ENCODE data around the gene NOTCH4. TPM values are rescaled to one million over a fixed set of nuclear protein-coding genes. Genes with fewer than 3 reads are reported as not detected.

The NOTCH4 gene
- total and polyA plus RNA-seq, 9 of the 15 experiments (the other 6 are each of a cell fraction or from before 2014, with no cell fraction given): 0.24 to 4.3 (median 1.7) TPM

GRCh38 chr6:32194825-32195651, 28.8 kb downstream of the NOTCH4 start (continued):
- TF ChIP-seq AFF4 (CRISPR knock-in tag; IDR thresholded peaks at IDR 0.05) (peak; percentile 7; the same call in 1 of the 2 replicates), MTA1 (IDR thresholded peaks at IDR 0.05; ENCODE audit: borderline replicate concordance) (peak; percentile 12; the same call in 1 of the 2 replicates), SFPQ (IDR thresholded peaks at IDR 0.05; ENCODE audit: low read depth, low read length) (no peak), SMC3 (conservative IDR thresholded peaks at IDR 0.05; ENCODE audit: insufficient read depth, low read depth, low read length) (peak; percentile 74), POLR3G (IDR thresholded peaks at IDR 0.05; ENCODE audit: extremely low read depth, insufficient read length, insufficient replicate concordance) (no peak), ZKSCAN1 (IDR thresholded peaks at IDR 0.05; ENCODE audit: low read depth, low read length) (peak; percentile 90), EHMT2 (IDR thresholded peaks at IDR 0.05) (no peak), PKNOX1 (IDR thresholded peaks at IDR 0.05) (no peak), BRD9 (IDR thresholded peaks at IDR 0.05; ENCODE audit: low read depth, partially characterized antibody) (peak; percentile 94), ILF3 (IDR thresholded peaks at IDR 0.05; ENCODE audit: borderline replicate concordance) (no peak), ZC3H11A (IDR thresholded peaks at IDR 0.05; ENCODE audit: low read depth, low read length) (no peak), ID3 (CRISPR knock-in tag; IDR thresholded peaks at IDR 0.05) (no peak), ID3 (tag; IDR thresholded peaks at IDR 0.05) (no peak), NFIX (CRISPR knock-in tag; IDR thresholded peaks at IDR 0.05; ENCODE audit: low read depth) (no peak), EP300 (IDR thresholded peaks at IDR 0.05; ENCODE audit: low read length) (0 out of 2 replicates have a peak, but pooled peaks have one; percentile 2), TCFL5 (CRISPR knock-in tag; conservative IDR thresholded peaks at IDR 0.05) (no peak), LEF1 (IDR thresholded peaks at IDR 0.05) (peak; percentile 59), NBN (IDR thresholded peaks at IDR 0.05; ENCODE audit: low read depth) (peak; percentile 56; the same call in 1 of the 2 replicates), ZNF121 (CRISPR knock-in tag; conservative IDR thresholded peaks at IDR 0.05) (no peak), ZNF766 (CRISPR knock-in tag; conservative IDR thresholded peaks at IDR 0.05) (peak; percentile 45; the same call in 1 of the 2 replicates)

All from K562 (cell line).